ENCODE data around the gene ETF1. TPM values are rescaled to one million over a fixed set of nuclear protein-coding genes. Genes with fewer than 3 reads are reported as not detected.

ETF1 gene
- total RNA-seq, 4 donors from 2014 or later: 39.8 to 66.6 (median 54.1) TPM

DNA sequence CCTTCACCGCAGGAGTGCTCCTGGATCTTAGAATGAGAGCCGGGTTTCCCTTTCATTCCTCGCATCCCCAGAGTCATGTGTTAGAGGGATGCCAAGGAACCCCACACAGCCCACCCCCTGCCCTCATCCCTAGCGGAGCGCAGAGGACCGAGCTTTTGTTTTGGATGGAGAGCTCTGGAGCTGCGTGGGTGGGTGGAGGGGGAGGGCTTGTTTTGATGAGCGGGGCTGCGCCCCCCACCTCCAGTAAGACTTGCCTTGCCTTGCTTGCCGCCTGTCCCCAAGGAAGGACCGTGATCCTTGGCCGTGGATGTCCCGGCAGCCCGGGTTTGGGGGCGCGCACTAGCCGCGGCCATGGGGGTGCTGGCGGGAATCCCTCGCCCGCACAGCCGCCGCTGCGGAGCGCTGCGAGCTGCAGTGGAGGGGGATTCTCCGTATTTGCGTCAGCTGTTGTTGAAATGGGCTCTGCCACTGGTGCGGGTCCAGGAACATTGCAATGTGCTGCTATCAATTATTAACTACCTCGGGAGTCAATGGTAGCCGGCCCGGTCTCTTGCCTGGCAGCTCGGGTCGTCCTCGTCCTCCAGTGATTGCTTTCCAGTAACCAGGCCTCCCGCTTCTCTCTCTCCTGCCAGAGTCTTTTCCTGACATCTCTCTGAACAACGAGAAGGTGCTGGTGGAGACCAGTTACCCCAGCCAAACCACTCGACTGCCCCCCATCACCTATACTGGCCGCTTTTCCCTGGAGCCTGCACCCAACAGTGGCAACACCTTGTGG lies 76.7 kb downstream of the ETF1 start:
- TF ChIP-seq EP300 (IDR thresholded peaks at IDR 0.05; ENCODE audit: low read depth) (no peak), POLR2AphosphoS5 (IDR thresholded peaks at IDR 0.05) (peak in 2 of 3 donors; percentile 30 to 57)
- in situ Hi-C loops (cut with MboI; ENCODE audit: low pct_ligation_motif_present in 1 of 4, low pct_unique_long_range_greater_than_20kb in 1 of 4, low sequenced_read_pairs in 3 of 4): no loop called here

DNA sequence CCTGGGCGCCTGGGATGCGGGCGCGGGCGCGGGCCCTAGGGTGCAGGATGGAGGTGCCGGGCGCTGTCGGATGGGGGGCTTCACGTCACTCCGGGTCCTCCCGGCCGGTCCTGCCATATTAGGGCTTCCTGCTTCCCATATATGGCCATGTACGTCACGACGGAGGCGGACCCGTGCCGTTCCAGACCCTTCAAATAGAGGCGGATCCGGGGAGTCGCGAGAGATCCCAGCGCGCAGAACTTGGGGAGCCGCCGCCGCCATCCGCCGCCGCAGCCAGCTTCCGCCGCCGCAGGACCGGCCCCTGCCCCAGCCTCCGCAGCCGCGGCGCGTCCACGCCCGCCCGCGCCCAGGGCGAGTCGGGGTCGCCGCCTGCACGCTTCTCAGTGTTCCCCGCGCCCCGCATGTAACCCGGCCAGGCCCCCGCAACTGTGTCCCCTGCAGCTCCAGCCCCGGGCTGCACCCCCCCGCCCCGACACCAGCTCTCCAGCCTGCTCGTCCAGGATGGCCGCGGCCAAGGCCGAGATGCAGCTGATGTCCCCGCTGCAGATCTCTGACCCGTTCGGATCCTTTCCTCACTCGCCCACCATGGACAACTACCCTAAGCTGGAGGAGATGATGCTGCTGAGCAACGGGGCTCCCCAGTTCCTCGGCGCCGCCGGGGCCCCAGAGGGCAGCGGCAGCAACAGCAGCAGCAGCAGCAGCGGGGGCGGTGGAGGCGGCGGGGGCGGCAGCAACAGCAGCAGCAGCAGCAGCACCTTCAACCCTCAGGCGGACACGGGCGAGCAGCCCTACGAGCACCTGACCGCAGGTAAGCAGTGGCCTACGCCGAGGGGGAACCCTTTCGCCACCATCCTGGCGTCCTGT lies 77.5 kb downstream of the ETF1 start, which contains the start of gene EGR1:
TSS of gene EGR1 (plus strand) at position 219 of the 864 bp plus-strand sequence. CDS start at position 502, 283 bp downstream.
- Histone ChIP-seq H3K27me3 (no peaks in the 10 kb centered on the region), H3K4me1 (peaks cover 12 to 27% (median 20%) of the 10 kb centered on the region in 4 donors), H3K36me3 (no peaks in the 10 kb centered on the region), H3K9me3 (no peaks in the 10 kb centered on the region), H3K4me3 (peak within 1 kb of the TSS; percentile 75 to 91 (median 86)), H3K27ac (peak within 1 kb of the TSS; percentile 95 to 99 (median 98))
- WGBS, 2 donors (ENCODE audit: low coverage in 1 of 2): 1% methylated on average over 29 of the region's 85 CpGs; no CpG with 5 or more reads in 1 of the 2 donors
- TF ChIP-seq, protein P1, sequence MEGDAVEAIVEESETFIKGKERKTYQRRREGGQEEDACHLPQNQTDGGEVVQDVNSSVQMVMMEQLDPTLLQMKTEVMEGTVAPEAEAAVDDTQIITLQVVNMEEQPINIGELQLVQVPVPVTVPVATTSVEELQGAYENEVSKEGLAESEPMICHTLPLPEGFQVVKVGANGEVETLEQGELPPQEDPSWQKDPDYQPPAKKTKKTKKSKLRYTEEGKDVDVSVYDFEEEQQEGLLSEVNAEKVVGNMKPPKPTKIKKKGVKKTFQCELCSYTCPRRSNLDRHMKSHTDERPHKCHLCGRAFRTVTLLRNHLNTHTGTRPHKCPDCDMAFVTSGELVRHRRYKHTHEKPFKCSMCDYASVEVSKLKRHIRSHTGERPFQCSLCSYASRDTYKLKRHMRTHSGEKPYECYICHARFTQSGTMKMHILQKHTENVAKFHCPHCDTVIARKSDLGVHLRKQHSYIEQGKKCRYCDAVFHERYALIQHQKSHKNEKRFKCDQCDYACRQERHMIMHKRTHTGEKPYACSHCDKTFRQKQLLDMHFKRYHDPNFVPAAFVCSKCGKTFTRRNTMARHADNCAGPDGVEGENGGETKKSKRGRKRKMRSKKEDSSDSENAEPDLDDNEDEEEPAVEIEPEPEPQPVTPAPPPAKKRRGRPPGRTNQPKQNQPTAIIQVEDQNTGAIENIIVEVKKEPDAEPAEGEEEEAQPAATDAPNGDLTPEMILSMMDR (IDR thresholded peaks at IDR 0.05): peak in 4 of 5 experiments; percentile 14 to 64 (median 38)
- TF ChIP-seq EP300 (IDR thresholded peaks at IDR 0.05; ENCODE audit: low read depth) (no peak), POLR2A (IDR thresholded peaks at IDR 0.05) (peak; percentile 44), POLR2AphosphoS5 (IDR thresholded peaks at IDR 0.05) (peak; percentile 94 to 97 (median 95))
- in situ Hi-C loops (cut with MboI; ENCODE audit: low pct_ligation_motif_present in 1 of 4, low pct_unique_long_range_greater_than_20kb in 1 of 4, low sequenced_read_pairs in 3 of 4): no loop called here
- peak; percentile 95 for DNase-seq
- intact Hi-C loops (cut with DNase I; ENCODE audit: low total_unique reads): no loop called here

More for the DNA sequence above, 76.7 kb downstream of the ETF1 start:
- Histone ChIP-seq H3K9me3 (no peaks in the 10 kb centered on the region), H3K36me3 (no peaks in the 10 kb centered on the region), H3K4me1 (peaks cover 12 to 27% (median 20%) of the 10 kb centered on the region in 4 donors), H3K4me3 (peak overlapping the region; percentile 75 to 87 (median 83)), H3K27me3 (no peaks in the 10 kb centered on the region), H3K27ac (peak overlapping the region; percentile 95 to 99 (median 98))
- peak; percentile 45 for DNase-seq
- WGBS, 2 donors (ENCODE audit: low coverage in 1 of 2): 16 to 62% methylated on average over 3 to 39 of the region's 39 CpGs
- intact Hi-C loops (cut with DNase I; ENCODE audit: low total_unique reads): no loop called here

DNA sequence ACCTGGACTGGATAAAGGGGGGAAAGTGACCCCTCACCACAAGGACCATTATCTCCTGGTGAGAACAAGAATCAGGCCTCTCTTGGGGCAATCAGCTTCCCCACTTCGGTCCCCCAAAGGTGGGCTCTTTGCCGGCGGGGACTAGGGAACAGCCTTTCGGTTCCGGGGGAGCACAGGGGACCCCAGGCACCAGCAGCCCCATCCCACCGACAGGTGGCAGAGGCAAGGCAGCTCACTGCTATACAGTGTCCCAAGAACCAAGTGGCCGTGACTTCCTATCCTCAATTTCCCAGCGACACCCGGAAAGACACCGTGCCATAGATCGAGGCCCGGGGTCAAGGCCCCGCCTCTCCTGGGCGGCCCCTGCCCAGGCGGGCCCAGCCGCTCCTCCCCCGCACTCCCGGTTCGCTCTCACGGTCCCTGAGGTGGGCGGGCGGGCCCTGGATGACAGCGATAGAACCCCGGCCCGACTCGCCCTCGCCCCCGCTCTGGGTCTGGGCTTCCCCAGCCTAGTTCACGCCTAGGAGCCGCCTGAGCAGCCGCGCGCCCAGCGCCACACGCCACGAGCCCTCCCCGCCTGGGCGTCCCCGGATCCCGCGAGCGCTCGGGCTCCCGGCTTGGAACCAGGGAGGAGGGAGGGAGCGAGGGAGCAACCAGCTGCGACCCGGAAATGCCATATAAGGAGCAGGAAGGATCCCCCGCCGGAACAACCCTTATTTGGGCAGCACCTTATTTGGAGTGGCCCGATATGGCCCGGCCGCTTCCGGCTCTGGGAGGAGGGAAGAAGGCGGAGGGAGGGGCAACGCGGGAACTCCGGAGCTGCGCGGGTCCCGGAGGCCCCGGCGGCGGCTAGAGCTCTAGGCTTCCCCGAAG lies 78.4 kb downstream of the ETF1 start:
- DNase-seq: peak; percentile 98

More for the DNA sequence above, 78.4 kb downstream of the ETF1 start:
- H3K4me1 ChIP-seq: peaks cover 12 to 29% (median 20%) of the 10 kb centered on the region in 4 donors
- WGBS, 2 donors (ENCODE audit: low coverage in 1 of 2): 0% methylated on average over 52 of the region's 64 CpGs; no CpG with 5 or more reads in 1 of the 2 donors
- peak overlapping the region; percentile 75 to 91 (median 86) for H3K4me3 ChIP-seq
- H3K27me3 ChIP-seq: no peaks in the 10 kb centered on the region
- intact Hi-C loops (cut with DNase I; ENCODE audit: low total_unique reads) (loop anchor here (5.0 kb wide), 1 partner anchor 78 kb away; the partner anchor contains the start of gene ETF1), in situ Hi-C loops (cut with MboI; ENCODE audit: low pct_ligation_motif_present in 1 of 4, low pct_unique_long_range_greater_than_20kb in 1 of 4, low sequenced_read_pairs in 3 of 4) (no loop called here)
- TF ChIP-seq EP300 (IDR thresholded peaks at IDR 0.05; ENCODE audit: low read depth) (no peak), POLR2AphosphoS5 (IDR thresholded peaks at IDR 0.05) (peak; percentile 59 to 87 (median 87)), POLR2A (IDR thresholded peaks at IDR 0.05) (peak; percentile 91)
- TF ChIP-seq, protein P1 (IDR thresholded peaks at IDR 0.05): peak in 4 of 5 experiments; percentile 31 to 77 (median 53)
- H3K36me3 ChIP-seq: no peaks in the 10 kb centered on the region
- H3K27ac ChIP-seq: peak overlapping the region; percentile 95 to 99 (median 98)
- no peaks in the 10 kb centered on the region for H3K9me3 ChIP-seq
